Prostate gland (tissue), 2 donors: ENCODE data around the gene MBP.

Experiments
- CTCF ChIP-seq, 4 experiments: fragments of 200-600 bp in 2 of 4; fragments of 450-650 bp in 2 of 4; sonication (generic) in 2 of 4; IDR thresholded peaks; 1 replicate in 3 of 4; 2 replicates in 1 of 4; pipeline ENCODE4 v1.5.1; 2016 to 2019; ENCODE audit warnings: antibody characterized with exemption in 4 of 4, mild to moderate bottlenecking in 2 of 4, moderate library complexity in 2 of 4
- POLR2A ChIP-seq: fragments of 450-650 bp; IDR thresholded peaks from one replicate; pipeline ENCODE4 v1.6.1; 2016; ENCODE audit warnings: antibody characterized with exemption, mild to moderate bottlenecking

- TF ChIP-seq POLR2A (no peak), CTCF (IDR thresholded peaks at IDR 0.05) (no peak)
Observed at GRCh38 chr18:77012120-77012519, 120.5 kb downstream of the MBP start.
